Epithelial cell of esophagus (primary cell): ENCODE data around the gene COPS4.
A peak's percentile ranks its signal among the peaks of the same experiment; 100 is the strongest.

Experiments
- DNase-seq: peaks from one replicate; pipeline ENCODE4 v3.0.0; 2010; ENCODE audit warnings: low read depth
- H3K4me3 ChIP-seq: 2 replicates; pipeline ENCODE4 v1.5.1; 2011; ENCODE audit warnings: mild to moderate bottlenecking, low read length, control low read depth
- CTCF ChIP-seq: IDR thresholded peaks from 2 replicates; pipeline ENCODE4 v1.5.1; 2011; ENCODE audit warnings: low read depth, mild to moderate bottlenecking, low read length, control low read depth, inconsistent platforms; ENCODE audit not compliant: insufficient read depth; ENCODE audit errors: missing control alignments

COPS4 gene

DNA sequence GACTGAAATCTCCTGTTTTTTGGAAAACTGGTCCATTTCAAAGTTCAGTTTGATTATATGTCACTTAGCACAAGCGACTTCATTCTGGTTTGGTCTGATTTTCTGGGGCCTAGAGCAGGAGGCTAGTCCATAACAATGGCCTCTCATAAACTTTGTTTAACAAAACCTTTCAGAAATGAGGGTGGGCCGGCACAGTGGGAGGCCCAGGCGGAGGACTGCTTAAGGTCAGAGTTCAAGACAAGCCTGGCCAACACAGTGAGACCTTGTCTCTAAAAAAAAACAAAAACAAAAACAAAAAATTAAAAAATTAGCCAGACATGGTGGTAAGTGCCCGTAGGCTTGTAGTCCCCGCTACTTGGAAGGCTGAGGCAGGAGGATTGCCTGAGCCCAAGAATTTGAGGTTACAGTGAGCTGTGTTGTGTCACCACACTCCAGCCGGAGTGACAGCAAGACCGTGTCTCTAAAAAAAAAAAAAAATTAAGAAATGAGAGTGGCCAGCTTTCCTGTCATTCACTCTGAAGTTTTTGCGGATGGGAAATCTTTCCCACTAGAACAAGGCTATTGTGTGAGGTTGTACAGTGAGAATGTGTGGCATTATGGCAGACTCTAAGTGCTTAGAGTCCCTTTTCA, 80.8 kb downstream of the COPS4 start:
- TF ChIP-seq CTCF: no peak
- no peak for DNase-seq
- no peak overlapping the region for H3K4me3 ChIP-seq

DNA sequence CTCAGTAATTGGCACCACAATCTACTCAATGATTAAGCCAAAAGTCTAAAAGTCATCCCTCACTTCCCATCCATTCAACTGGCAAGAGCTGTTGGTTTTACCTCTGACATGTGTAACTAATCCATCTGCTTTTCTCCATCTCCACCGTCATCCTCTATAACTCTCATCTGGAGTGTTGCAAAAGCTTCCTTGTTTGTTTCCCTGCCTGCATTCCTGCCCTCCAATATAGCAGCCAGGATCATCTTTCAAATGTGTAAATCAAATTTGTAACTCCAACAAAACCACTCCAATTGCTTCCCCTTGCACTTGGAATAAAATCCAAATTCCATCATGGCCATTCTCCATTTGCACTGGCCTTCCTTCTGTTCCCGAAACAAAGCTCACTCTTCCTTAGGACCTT, 83.9 kb downstream of the COPS4 start:
- TF ChIP-seq CTCF: no peak
- no peak for DNase-seq

DNA sequence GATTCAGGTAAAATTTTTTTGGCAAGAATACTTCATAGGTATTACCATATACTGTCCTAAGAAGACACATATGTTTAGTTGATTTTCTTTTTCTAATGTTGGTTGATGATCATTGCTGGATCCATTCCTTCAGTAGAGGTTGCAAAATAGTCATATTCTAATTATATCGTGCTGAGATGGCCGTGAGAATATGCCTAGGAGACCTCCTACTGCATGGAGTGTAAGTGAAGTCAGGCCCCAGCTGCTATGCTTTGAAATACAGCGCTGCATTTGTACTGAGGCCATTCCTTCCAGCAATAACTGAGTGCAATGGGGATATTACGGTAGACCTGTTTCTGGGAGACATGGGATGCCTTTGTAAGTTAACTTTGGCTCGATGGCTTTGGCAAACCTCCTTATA, 86.3 kb downstream of the COPS4 start:
- no peak for DNase-seq
- no peak for TF ChIP-seq CTCF
- no peak overlapping the region for H3K4me3 ChIP-seq

More for the DNA sequence above, 83.9 kb downstream of the COPS4 start:
- no peak overlapping the region for H3K4me3 ChIP-seq

DNA sequence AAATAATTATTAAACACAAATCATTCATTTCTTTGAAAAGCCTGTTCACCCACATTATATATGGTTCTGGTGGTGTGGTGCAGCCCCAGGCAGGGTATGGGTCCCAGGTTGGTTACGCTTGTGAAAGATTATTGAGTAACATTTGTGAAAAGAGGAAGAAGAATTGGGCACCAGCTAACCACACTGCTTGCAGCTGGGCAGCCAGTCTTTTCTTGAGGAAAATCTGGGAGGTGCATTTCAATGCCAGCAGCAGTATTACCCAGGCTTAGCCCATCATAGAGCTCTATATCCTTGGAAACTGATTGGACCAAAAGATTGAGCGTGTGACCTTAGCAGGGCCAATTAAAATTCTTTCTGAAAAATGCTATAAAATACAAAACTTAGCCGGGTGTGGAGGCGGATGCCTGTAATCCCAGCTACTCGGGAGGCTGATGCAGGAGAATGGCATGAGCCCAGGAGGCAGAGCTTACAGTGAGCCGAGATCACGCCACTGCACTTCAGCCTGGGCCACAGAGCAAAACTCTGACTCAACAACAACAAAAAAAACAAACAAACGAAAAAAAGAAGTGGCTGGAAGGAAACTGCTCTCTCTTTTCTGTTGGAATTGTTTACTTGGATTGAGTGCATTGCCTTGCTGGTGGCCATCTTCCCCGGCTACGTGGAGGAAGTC, 89.3 kb downstream of the COPS4 start:
- no peak overlapping the region for H3K4me3 ChIP-seq
- peak; percentile 11 for DNase-seq
- no peak for TF ChIP-seq CTCF
